Thyroid gland (tissue), 4 donors: ENCODE data around the gene SRPRB. TPM values are rescaled to one million over a fixed set of nuclear protein-coding genes. Genes with fewer than 3 reads are reported as not detected.

Experiments used
- DNase-seq, 2 donors: peaks; one replicate each; pipeline ENCODE4 v3.0.0-alpha.2; 2019
- H3K27ac ChIP-seq, 3 donors: fragments of 200-600 bp; sonication (generic); 1 replicate in 2 of 3; 2 replicates in 1 of 3; pipeline ENCODE4 v1.5.1; 2016 to 2019; ENCODE audit warnings: mild to moderate bottlenecking in 1 of 3, moderate library complexity in 1 of 3
- H3K27me3 ChIP-seq: fragments of 200-600 bp; sonication (generic); one replicate; pipeline ENCODE4 v1.5.1; 2019
- H3K36me3 ChIP-seq, 2 donors: fragments of 200-600 bp; sonication (generic); one replicate each; pipeline ENCODE4 v1.5.1; 2016 to 2019
- H3K4me1 ChIP-seq, 2 donors: fragments of 200-600 bp; sonication (generic); one replicate each; pipeline ENCODE4 v1.5.1; 2017 to 2019
- H3K4me3 ChIP-seq, 3 donors: fragments of 200-600 bp; sonication (generic); replicated peaks in 1 of 3; 1 replicate in 2 of 3; 2 replicates in 1 of 3; pipeline ENCODE4 v1.5.1; 2016; ENCODE audit warnings: mild to moderate bottlenecking in 1 of 3
- H3K9me3 ChIP-seq: fragments of 200-600 bp; sonication (generic); one replicate; pipeline ENCODE4 v1.5.1; 2017
- POLR2A ChIP-seq, 2 donors: fragments of 450-650 bp; IDR thresholded peaks; one replicate each; pipeline ENCODE4 v1.6.1; 2017; ENCODE audit warnings: antibody characterized with exemption in 2 of 2, mild to moderate bottlenecking in 2 of 2, moderate library complexity in 1 of 2
- WGBS, 2 donors: methylation state at CpG; one replicate each; pipeline ENCODE4 v1.1.5; 2017; 5-methylcytosine and 5-hydroxymethylcytosine counted together
- intact Hi-C: fragments of 100-400 bp; cut with DNase I; formaldehyde crosslinking; loops from one replicate; pipeline ENCODE4 v1.15.1; 2023
- total RNA-seq, 4 donors: library from RNA; depleted of rRNA; stranded (reverse); fragments of >200 nt; gene quantifications; one replicate each; pipeline ENCODE4 v1.2.3, GENCODE V29; 2016
- TF ChIP-seq, protein P1 (sequence below), 6 experiments: fragments of 200-600 bp in 3 of 6; fragments of 450-650 bp in 3 of 6; sonication (generic) in 3 of 6; IDR thresholded peaks; one replicate each; pipeline ENCODE4 v1.5.1; 2016 to 2019; ENCODE audit warnings: antibody characterized with exemption in 6 of 6, mild to moderate bottlenecking in 2 of 6, inconsistent platforms in 1 of 6, moderate library complexity in 1 of 6

SRPRB gene
- total RNA-seq, 4 donors from 2014 or later = 26.9 to 55.9 (median 45.2) TPM

DNA sequence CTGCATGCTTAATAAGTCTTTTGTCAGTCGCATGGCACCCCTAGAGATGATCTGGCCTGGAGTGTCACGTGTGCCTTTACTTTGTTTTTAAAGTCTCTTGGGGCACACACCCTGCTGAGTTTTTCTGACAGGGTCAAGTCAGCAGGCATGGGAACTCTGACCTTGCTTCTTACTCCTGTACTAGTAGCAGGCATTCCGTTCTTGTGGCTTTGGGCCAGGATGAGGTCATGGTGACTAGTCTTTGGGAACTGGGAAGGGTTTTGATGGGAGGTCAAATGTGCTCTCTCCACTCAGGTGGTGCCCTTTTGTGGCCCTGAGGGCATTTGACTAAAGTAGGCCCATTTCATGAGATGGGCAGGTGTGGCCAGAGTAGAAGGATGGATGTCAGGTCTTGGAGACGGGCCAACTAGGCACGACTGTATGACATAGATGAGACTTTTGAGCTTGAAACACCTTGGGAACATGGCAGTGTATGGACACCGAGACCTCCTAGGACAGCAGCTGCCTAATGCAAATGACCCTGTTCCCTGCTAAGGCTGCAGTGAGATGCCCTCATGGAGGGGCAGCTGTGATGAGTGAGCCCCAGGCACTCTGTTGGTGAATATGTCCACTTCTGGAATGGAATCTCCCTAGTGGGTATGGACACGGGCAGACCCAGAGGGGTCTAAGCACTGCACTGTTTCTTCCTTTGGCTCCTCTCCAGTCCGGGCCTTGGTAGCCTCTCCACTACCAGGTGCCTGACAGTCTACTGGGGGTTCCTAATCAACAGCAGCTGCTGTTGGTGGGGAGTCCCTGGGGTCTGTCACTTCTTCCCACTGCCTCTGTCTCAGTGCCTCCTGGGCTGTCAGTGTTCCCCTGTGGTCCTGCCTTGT lies 16.4 kb downstream of the SRPRB start:
- DNase-seq = peak; percentile 27 to 84
- Histone ChIP-seq H3K27ac (no peak overlapping the region), H3K36me3 (peaks cover 16 to 25% of the 10 kb centered on the region in 2 donors), H3K27me3 (no peaks in the 10 kb centered on the region), H3K4me1 (no peaks in the 10 kb centered on the region), H3K9me3 (no peaks in the 10 kb centered on the region), H3K4me3 (no peak overlapping the region)
- intact Hi-C loops = loop anchor here (5.0 kb wide), 1 partner anchor 105 kb away; no protein-coding TSS in a partner anchor
- 75 to 93% methylated on average over 7 to 8 of the region's 8 CpGs for WGBS, 2 donors
- TF ChIP-seq POLR2A (IDR thresholded peaks at IDR 0.05) = no peak
- TF ChIP-seq, protein P1, sequence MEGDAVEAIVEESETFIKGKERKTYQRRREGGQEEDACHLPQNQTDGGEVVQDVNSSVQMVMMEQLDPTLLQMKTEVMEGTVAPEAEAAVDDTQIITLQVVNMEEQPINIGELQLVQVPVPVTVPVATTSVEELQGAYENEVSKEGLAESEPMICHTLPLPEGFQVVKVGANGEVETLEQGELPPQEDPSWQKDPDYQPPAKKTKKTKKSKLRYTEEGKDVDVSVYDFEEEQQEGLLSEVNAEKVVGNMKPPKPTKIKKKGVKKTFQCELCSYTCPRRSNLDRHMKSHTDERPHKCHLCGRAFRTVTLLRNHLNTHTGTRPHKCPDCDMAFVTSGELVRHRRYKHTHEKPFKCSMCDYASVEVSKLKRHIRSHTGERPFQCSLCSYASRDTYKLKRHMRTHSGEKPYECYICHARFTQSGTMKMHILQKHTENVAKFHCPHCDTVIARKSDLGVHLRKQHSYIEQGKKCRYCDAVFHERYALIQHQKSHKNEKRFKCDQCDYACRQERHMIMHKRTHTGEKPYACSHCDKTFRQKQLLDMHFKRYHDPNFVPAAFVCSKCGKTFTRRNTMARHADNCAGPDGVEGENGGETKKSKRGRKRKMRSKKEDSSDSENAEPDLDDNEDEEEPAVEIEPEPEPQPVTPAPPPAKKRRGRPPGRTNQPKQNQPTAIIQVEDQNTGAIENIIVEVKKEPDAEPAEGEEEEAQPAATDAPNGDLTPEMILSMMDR (IDR thresholded peaks at IDR 0.05) = peak in 2 of 6 experiments; percentile 30 to 42

GRCh38 chr3:133824961-133825485 lies 19.4 kb downstream of the SRPRB start:
- no peak overlapping the region for H3K27ac ChIP-seq
- H3K27me3 ChIP-seq = no peaks in the 10 kb centered on the region
- no peak overlapping the region for H3K4me3 ChIP-seq
- H3K36me3 ChIP-seq = peaks cover 9 to 14% of the 10 kb centered on the region in 2 donors
- WGBS, 2 donors = 76 to 95% methylated on average over 8 of the region's 8 CpGs
- TF ChIP-seq, protein P1 (IDR thresholded peaks at IDR 0.05) = no peak
- no peak for TF ChIP-seq POLR2A (IDR thresholded peaks at IDR 0.05)
- intact Hi-C loops = loop anchor here (5.0 kb wide), 1 partner anchor 102 kb away; no protein-coding TSS in a partner anchor
- no peaks in the 10 kb centered on the region for H3K4me1 ChIP-seq
- H3K9me3 ChIP-seq = no peaks in the 10 kb centered on the region
- no peak for DNase-seq

- TF ChIP-seq, protein P1 (IDR thresholded peaks at IDR 0.05) = no peak
- no peak for TF ChIP-seq POLR2A (IDR thresholded peaks at IDR 0.05)
- WGBS, 2 donors = 85 to 87% methylated on average over 12 of the region's 12 CpGs
- Histone ChIP-seq H3K9me3 (no peaks in the 10 kb centered on the region), H3K27ac (no peak overlapping the region), H3K4me1 (no peaks in the 10 kb centered on the region), H3K27me3 (no peaks in the 10 kb centered on the region), H3K4me3 (no peak overlapping the region), H3K36me3 (peaks cover under 1 to 2% of the 10 kb centered on the region in 2 donors)
- no peak for DNase-seq
- intact Hi-C loops = no loop called here
Observed at GRCh38 chr3:133825969-133826727, 20.5 kb downstream of the SRPRB start.

DNA sequence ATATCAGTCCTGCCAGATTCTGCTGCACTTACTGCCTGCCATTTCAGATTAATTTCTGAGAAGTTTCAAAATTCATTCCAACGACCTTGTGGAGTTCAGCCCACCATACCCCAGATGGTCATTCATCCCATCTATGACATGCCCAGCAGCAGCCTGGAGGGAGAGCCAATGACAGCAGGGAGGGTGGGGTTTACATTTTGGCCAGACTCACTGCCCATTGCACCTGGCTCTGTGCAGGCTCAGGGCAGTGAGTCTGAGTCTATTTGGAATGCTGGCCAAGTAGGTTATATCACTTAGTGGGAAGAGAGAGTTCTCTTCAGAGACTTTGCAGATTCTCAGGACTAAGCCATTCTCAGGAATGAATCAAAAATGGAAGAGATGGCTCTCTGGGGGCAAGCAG lies 21.5 kb downstream of the SRPRB start:
- no peak for DNase-seq
- WGBS, 2 donors = 67 to 80% methylated on average over 1 of the region's 1 CpG

More for the DNA sequence above, 21.5 kb downstream of the SRPRB start:
- H3K4me3 ChIP-seq = no peak overlapping the region
- TF ChIP-seq, protein P1 (IDR thresholded peaks at IDR 0.05) = no peak
- TF ChIP-seq POLR2A (IDR thresholded peaks at IDR 0.05) = no peak
- no peaks in the 10 kb centered on the region for H3K9me3 ChIP-seq
- no peaks in the 10 kb centered on the region for H3K27me3 ChIP-seq
- H3K27ac ChIP-seq = no peak overlapping the region
- intact Hi-C loops = no loop called here
- H3K4me1 ChIP-seq = no peaks in the 10 kb centered on the region
- no peaks in the 10 kb centered on the region for H3K36me3 ChIP-seq
